ENCODE measurements around the gene SRP54.

GRCh38 chr14:34987180-34987579, 4.4 kb downstream of the SRP54 start:
- TF ChIP-seq EZH2 (IDR thresholded peaks at IDR 0.05; ENCODE audit: borderline replicate concordance, low read length) (no peak), CTCF (IDR thresholded peaks at IDR 0.05; ENCODE audit: low read length) (no peak)
